ENCODE data around the gene COQ2.
"Not testable (repeated sequence)": the region's sequence is repeated elsewhere in the genome, so short reads cannot be mapped to it uniquely, and the experiment has no call there.

COQ2 gene

GRCh38 chr4:83250687-83251446 is 33.7 kb downstream of the COQ2 start:
- H3K4me1 Mint-ChIP-seq (ENCODE audit: low read depth), result peaks cover 31% of the 10 kb centered on the region

DNA sequence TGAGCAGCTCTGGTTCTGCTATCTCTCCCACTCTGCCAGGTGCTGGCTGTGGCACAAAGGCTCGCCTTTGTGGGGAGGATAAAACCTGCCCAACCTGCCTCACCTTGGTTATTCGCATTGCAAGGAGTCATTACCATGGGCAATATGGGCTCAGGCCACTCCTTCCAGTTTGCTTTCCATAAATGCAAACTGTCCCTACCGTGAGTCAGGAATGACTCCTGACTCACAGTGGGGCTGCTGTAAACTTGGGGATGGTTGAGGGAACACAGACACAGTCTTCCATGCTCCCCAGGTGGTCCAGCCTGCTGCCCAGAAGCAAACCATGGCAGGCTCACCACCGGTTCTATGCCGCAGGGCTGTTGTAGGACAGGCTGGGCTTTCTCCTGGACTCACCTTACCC is 36.1 kb downstream of the COQ2 start:
- Mint-ChIP-seq H3K9me3 (no peaks in the 10 kb centered on the region), H3K36me3 (ENCODE audit: low read depth) (no peaks in the 10 kb centered on the region), H3K27me3 (no peaks in the 10 kb centered on the region), H3K27ac (no peak overlapping the region), H3K4me1 (ENCODE audit: low read depth) (peaks cover 49% of the 10 kb centered on the region), H3K4me3 (no peak overlapping the region)
- intact Hi-C loops (cut with micrococcal nuclease), result no loop called here

More at GRCh38 chr4:83250687-83251446, 33.7 kb downstream of the COQ2 start:
- Mint-ChIP-seq H3K9me3 (no peaks in the 10 kb centered on the region), H3K4me3 (no peak overlapping the region), H3K27me3 (no peaks in the 10 kb centered on the region), H3K36me3 (ENCODE audit: low read depth) (no peaks in the 10 kb centered on the region), H3K27ac (no peak overlapping the region)
- intact Hi-C loops (cut with micrococcal nuclease), result loop anchor here (5.0 kb wide), 1 partner anchor 34 kb away; no protein-coding TSS in a partner anchor

- Mint-ChIP-seq H3K27me3 (no peaks in the 10 kb centered on the region), H3K9me3 (no peaks in the 10 kb centered on the region), H3K36me3 (ENCODE audit: low read depth) (no peaks in the 10 kb centered on the region), H3K27ac (peak overlapping the region; percentile 34), H3K4me1 (ENCODE audit: low read depth) (peaks cover 52% of the 10 kb centered on the region), H3K4me3 (no peak overlapping the region)
- intact Hi-C loops (cut with micrococcal nuclease), result no loop called here
These were observed 36.9 kb downstream of the COQ2 start for GRCh38 chr4:83247415-83248357.

GRCh38 chr4:83241132-83241531 is 43.5 kb downstream of the COQ2 start:
- peaks cover 1% of the 10 kb centered on the region for H3K27me3 Mint-ChIP-seq
- no peak overlapping the region for H3K27ac Mint-ChIP-seq
- H3K4me1 Mint-ChIP-seq (ENCODE audit: low read depth), result peaks cover 54% of the 10 kb centered on the region
- intact Hi-C loops (cut with micrococcal nuclease), result loop anchor here (5.0 kb wide), 1 partner anchor 44 kb away; no protein-coding TSS in a partner anchor
- no peaks in the 10 kb centered on the region for H3K36me3 Mint-ChIP-seq (ENCODE audit: low read depth)
- H3K4me3 Mint-ChIP-seq, result no peak overlapping the region
- no peaks in the 10 kb centered on the region for H3K9me3 Mint-ChIP-seq

GRCh38 chr4:83240379-83240875 is 44.2 kb downstream of the COQ2 start:
- peak overlapping the region; percentile 44 for H3K4me3 Mint-ChIP-seq
- H3K27me3 Mint-ChIP-seq, result peaks cover 6% of the 10 kb centered on the region
- peaks cover 61% of the 10 kb centered on the region for H3K4me1 Mint-ChIP-seq (ENCODE audit: low read depth)
- H3K27ac Mint-ChIP-seq, result no peak overlapping the region
- intact Hi-C loops (cut with micrococcal nuclease), result loop anchor here (5.0 kb wide), 1 partner anchor 43 kb away; no protein-coding TSS in a partner anchor
- no peaks in the 10 kb centered on the region for H3K36me3 Mint-ChIP-seq (ENCODE audit: low read depth)
- H3K9me3 Mint-ChIP-seq, result no peaks in the 10 kb centered on the region

DNA sequence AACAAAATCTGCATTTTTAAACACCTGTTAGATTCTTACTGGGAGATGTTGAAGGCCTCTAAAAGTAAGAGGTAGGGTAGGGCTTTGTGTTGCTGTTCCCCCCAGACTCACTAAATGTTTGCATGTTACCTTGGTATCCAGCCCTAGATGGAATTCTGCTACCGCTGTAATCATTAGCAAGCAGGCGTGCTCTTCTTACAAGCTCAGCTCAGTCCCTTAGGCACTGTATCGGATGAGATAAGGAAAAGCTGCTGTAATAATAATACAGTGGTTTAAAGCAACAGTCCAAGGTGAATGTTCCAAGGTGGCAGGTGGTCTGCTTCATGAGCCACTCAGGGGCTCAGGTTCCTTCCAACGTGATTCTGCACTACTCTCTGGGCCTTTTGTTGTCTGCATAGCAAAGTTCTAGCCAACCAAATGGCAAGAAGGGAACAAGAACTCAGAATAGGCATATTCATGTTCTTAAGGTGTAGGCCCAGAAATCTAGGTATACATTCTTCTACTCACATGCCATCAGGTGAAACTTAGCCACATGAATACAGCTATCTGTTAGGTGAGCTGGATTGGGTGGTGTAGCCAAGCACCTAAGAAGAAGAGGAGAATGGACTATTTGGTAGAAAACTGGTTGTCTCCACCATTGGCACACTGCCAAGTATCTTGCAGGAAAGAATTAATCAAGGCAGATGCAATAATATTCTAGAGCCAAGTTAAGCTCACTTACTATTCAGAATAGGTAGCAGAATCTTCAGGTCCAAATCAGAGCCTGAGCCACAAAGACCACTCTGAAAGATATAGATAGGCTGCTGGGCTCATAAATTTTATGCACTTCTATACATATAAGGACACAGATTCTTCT is 46.0 kb downstream of the COQ2 start:
- Mint-ChIP-seq H3K9me3 (no peaks in the 10 kb centered on the region), H3K4me1 (ENCODE audit: low read depth) (peaks cover 48% of the 10 kb centered on the region), H3K36me3 (ENCODE audit: low read depth) (no peaks in the 10 kb centered on the region), H3K27me3 (peaks cover 10% of the 10 kb centered on the region), H3K27ac (no peak overlapping the region), H3K4me3 (no peak overlapping the region)
- intact Hi-C loops (cut with micrococcal nuclease), result no loop called here

DNA sequence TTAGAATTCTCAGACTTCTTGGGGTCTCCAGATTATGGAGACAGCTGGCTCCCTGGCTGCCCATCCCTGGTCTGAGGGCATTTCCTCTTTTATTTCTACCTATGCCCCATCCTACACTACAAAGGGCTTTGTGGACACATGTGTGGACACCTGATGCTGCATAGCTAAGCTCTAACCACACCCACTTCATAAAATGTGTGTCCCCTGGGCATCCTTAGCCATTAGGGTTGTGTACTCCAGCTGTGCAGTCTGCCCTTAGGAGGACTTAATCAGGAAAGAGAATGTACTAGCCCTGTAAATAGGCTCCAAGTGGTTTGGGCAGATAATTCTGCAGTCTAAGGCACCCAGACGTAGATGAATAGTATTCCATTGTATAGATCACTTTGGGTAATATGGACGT is 47.0 kb downstream of the COQ2 start:
- H3K27ac Mint-ChIP-seq, result no peak overlapping the region
- no peaks in the 10 kb centered on the region for H3K36me3 Mint-ChIP-seq (ENCODE audit: low read depth)
- H3K9me3 Mint-ChIP-seq, result no peaks in the 10 kb centered on the region
- intact Hi-C loops (cut with micrococcal nuclease), result no loop called here
- H3K4me3 Mint-ChIP-seq, result no peak overlapping the region
- H3K27me3 Mint-ChIP-seq, result peaks cover 12% of the 10 kb centered on the region
- H3K4me1 Mint-ChIP-seq (ENCODE audit: low read depth), result peaks cover 44% of the 10 kb centered on the region

DNA sequence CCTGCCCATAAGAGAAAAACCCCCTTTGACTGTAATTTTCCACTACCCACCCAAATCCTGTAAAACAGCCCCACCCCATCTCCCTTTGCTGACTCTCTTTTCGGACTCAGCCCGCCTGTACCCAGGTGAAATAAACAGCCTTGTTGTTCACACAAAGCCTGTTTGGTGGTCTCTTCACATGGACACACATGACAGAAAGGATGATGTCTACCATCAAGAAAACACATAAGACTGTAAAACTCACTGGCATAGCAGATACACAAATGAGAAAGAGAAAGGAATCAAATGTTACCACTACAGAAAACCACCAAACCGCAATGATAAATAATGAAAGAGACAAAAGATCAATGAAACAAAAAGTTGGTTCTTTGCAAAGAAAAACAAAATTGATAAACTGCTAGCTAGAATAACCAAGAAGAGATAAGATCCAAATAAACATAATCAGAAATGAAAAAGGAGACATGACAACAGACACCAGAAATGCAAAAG is 48.9 kb downstream of the COQ2 start:
- peaks cover 11% of the 10 kb centered on the region for H3K27me3 Mint-ChIP-seq
- H3K4me3 Mint-ChIP-seq; intact Hi-C loops (cut with micrococcal nuclease); H3K9me3 Mint-ChIP-seq; H3K27ac Mint-ChIP-seq; H3K36me3 Mint-ChIP-seq (ENCODE audit: low read depth): not testable (repeated sequence)
- peaks cover 50% of the 10 kb centered on the region for H3K4me1 Mint-ChIP-seq (ENCODE audit: low read depth)

GRCh38 chr4:83234902-83235644 is 49.5 kb downstream of the COQ2 start:
- Mint-ChIP-seq H3K27me3 (peaks cover 11% of the 10 kb centered on the region), H3K9me3 (no peaks in the 10 kb centered on the region), H3K27ac (no peak overlapping the region), H3K36me3 (ENCODE audit: low read depth) (no peaks in the 10 kb centered on the region), H3K4me1 (ENCODE audit: low read depth) (peaks cover 45% of the 10 kb centered on the region), H3K4me3 (no peak overlapping the region)
- intact Hi-C loops (cut with micrococcal nuclease), result no loop called here

GRCh38 chr4:83234387-83234786 is 50.2 kb downstream of the COQ2 start:
- Mint-ChIP-seq H3K27me3 (peaks cover 11% of the 10 kb centered on the region), H3K4me1 (ENCODE audit: low read depth) (peaks cover 42% of the 10 kb centered on the region)
- H3K36me3 Mint-ChIP-seq (ENCODE audit: low read depth); H3K4me3 Mint-ChIP-seq; intact Hi-C loops (cut with micrococcal nuclease); H3K27ac Mint-ChIP-seq; H3K9me3 Mint-ChIP-seq: not testable (repeated sequence)

DNA sequence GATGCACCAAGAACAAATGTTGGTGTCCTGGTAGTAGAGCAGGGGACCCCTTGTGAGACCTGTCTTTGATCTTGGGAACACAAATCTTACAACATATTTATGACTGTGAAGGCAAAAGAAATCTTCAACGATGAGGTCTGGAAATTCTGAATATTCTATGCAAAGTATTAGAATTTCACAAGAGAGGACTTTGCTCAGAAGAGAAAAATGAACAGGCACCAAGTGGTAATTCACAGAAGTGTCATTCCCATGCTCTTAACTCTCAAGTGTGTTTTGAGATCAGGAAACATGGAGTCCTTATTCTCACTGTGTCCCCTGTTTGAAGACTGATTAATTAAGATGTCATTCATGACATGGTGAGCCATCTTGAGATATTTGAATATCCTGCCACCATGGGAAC is 52.5 kb downstream of the COQ2 start:
- H3K9me3 Mint-ChIP-seq, result no peaks in the 10 kb centered on the region
- peaks cover 11% of the 10 kb centered on the region for H3K27me3 Mint-ChIP-seq
- H3K4me3 Mint-ChIP-seq, result no peak overlapping the region
- H3K27ac Mint-ChIP-seq, result no peak overlapping the region
- intact Hi-C loops (cut with micrococcal nuclease), result no loop called here
- H3K36me3 Mint-ChIP-seq (ENCODE audit: low read depth), result no peaks in the 10 kb centered on the region
- peaks cover 41% of the 10 kb centered on the region for H3K4me1 Mint-ChIP-seq (ENCODE audit: low read depth)

GRCh38 chr4:83231620-83232076 is 53.0 kb downstream of the COQ2 start:
- no peaks in the 10 kb centered on the region for H3K9me3 Mint-ChIP-seq
- intact Hi-C loops (cut with micrococcal nuclease), result no loop called here
- no peak overlapping the region for H3K27ac Mint-ChIP-seq
- peaks cover 37% of the 10 kb centered on the region for H3K4me1 Mint-ChIP-seq (ENCODE audit: low read depth)
- H3K36me3 Mint-ChIP-seq (ENCODE audit: low read depth), result no peaks in the 10 kb centered on the region
- no peak overlapping the region for H3K4me3 Mint-ChIP-seq
- H3K27me3 Mint-ChIP-seq, result peaks cover 11% of the 10 kb centered on the region

GRCh38 chr4:83230928-83231327 is 53.7 kb downstream of the COQ2 start:
- peaks cover 11% of the 10 kb centered on the region for H3K27me3 Mint-ChIP-seq
- no peak overlapping the region for H3K4me3 Mint-ChIP-seq
- intact Hi-C loops (cut with micrococcal nuclease), result no loop called here
- H3K36me3 Mint-ChIP-seq (ENCODE audit: low read depth), result no peaks in the 10 kb centered on the region
- no peaks in the 10 kb centered on the region for H3K9me3 Mint-ChIP-seq
- no peak overlapping the region for H3K27ac Mint-ChIP-seq
- peaks cover 30% of the 10 kb centered on the region for H3K4me1 Mint-ChIP-seq (ENCODE audit: low read depth)

Measured in dendritic cell treated with granulocyte-macrophage colony-stimulating factor and Interleukin-4, amounts not matched to agents 40 ng/mL and 50 ng/mL, for 4 days (primary cell).